ENCODE results near the gene CPNE7. TPM values are rescaled to one million over a fixed set of nuclear protein-coding genes. Genes with fewer than 3 reads are reported as not detected.

Gene CPNE7
- total and polyA plus RNA-seq, 9 of the 15 experiments (the other 6 are each of a cell fraction or from before 2014, with no cell fraction given), result 0.30 to 73.4 (median 32.7) TPM

- TF ChIP-seq TAF1 (IDR thresholded peaks at IDR 0.05; ENCODE audit: control insufficient read depth, extremely low read depth, insufficient read depth, low read length, severe bottlenecking) (peak; percentile 33), HEY1 (CRISPR knock-in tag; IDR thresholded peaks at IDR 0.05; ENCODE audit: borderline replicate concordance) (no peak), HNRNPL (IDR thresholded peaks at IDR 0.05; ENCODE audit: low read depth, low read length) (0 out of 2 replicates have a peak, but pooled peaks have one; percentile 24), ZNF395 (CRISPR knock-in tag; IDR thresholded peaks at IDR 0.05) (peak; percentile 23; the same call in 1 of the 2 replicates), ID3 (CRISPR knock-in tag; IDR thresholded peaks at IDR 0.05) (no peak), ID3 (tag; IDR thresholded peaks at IDR 0.05) (0 out of 2 replicates have a peak, but pooled peaks have one; percentile 34), TEAD2 (tag; IDR thresholded peaks at IDR 0.05) (no peak), UBTF (IDR thresholded peaks at IDR 0.05; ENCODE audit: borderline replicate concordance in 1 of 2, low read depth in 2 of 2, low read length in 2 of 2) (peak in 1 of 2 experiments; percentile 95; a peak in 2 of 4 replicates), ZKSCAN1 (IDR thresholded peaks at IDR 0.05; ENCODE audit: low read depth, low read length) (no peak), THRA (IDR thresholded peaks at IDR 0.05) (no peak), KDM1A (IDR thresholded peaks at IDR 0.05) (peak in 1 of 2 experiments; percentile 62; a peak in 1 of 4 replicates), THAP12 (CRISPR knock-in tag; IDR thresholded peaks at IDR 0.05) (no peak), ZFP36 (IDR thresholded peaks at IDR 0.05; ENCODE audit: low read depth, low read length, partially characterized antibody) (peak; percentile 30), RCOR1 (IDR thresholded peaks at IDR 0.05; ENCODE audit: borderline replicate concordance in 1 of 2, low read depth in 2 of 2, low read length in 2 of 2) (peak in 1 of 2 experiments; percentile 66; a peak in 1 of 4 replicates)
- TF ChIP-seq, protein P1, sequence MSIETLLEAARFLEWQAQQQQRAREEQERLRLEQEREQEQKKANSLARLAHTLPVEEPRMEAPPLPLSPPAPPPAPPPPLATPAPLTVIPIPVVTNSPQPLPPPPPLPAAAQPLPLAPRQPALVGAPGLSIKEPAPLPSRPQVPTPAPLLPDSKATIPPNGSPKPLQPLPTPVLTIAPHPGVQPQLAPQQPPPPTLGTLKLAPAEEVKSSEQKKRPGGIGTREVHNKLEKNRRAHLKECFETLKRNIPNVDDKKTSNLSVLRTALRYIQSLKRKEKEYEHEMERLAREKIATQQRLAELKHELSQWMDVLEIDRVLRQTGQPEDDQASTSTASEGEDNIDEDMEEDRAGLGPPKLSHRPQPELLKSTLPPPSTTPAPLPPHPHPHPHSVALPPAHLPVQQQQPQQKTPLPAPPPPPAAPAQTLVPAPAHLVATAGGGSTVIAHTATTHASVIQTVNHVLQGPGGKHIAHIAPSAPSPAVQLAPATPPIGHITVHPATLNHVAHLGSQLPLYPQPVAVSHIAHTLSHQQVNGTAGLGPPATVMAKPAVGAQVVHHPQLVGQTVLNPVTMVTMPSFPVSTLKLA (conservative IDR thresholded peaks at IDR 0.05), result peak; percentile 22 to 63; a peak in 2 of 4 replicates
Measured at GRCh38 chr16:89574681-89575246, 794 bp upstream of the CPNE7 start (continued).

Measured in K562 (cell line).